Body of pancreas (tissue), 4 donors: ENCODE data around the gene ERBB3. TPM values are rescaled to one million over a fixed set of nuclear protein-coding genes. Genes with fewer than 3 reads are reported as not detected.
A peak's percentile ranks its signal among the peaks of the same experiment; 100 is the strongest.
"Not testable (repeated sequence)": the region's sequence is repeated elsewhere in the genome, so short reads cannot be mapped to it uniquely, and the experiment has no call there.

Source experiments
- ATAC-seq: fragments of 150-250 bp; one replicate; pipeline ENCODE4 v1.9.1; 2016
- DNase-seq, 4 donors: peaks; one replicate each; pipeline ENCODE4 v3.0.0-alpha.2; 2019
- H3K27ac ChIP-seq, 4 donors: fragments of 200-600 bp; sonication (generic); 1 replicate in 3 of 4; 2 replicates in 1 of 4; pipeline versions ENCODE4 v1.5.1 to v1.6.1; 2016 to 2019; ENCODE audit warnings: mild to moderate bottlenecking in 1 of 4, mixed read lengths in 1 of 4, moderate library complexity in 1 of 4
- H3K27me3 ChIP-seq, 2 donors: fragments of 200-600 bp; sonication (generic); one replicate each; pipeline ENCODE4 v1.6.0; 2016; ENCODE audit warnings: mild to moderate bottlenecking in 1 of 2
- H3K36me3 ChIP-seq, 2 donors: fragments of 200-600 bp; sonication (generic); replicated peaks in 1 of 2; 2 replicates each; pipeline ENCODE4 v1.5.1; 2016; ENCODE audit warnings: low read depth in 2 of 2; ENCODE audit not compliant: insufficient read depth in 1 of 2
- H3K4me1 ChIP-seq: fragments of 200-600 bp; sonication (generic); one replicate; pipeline ENCODE4 v1.6.0; 2016
- H3K4me3 ChIP-seq, 2 donors: fragments of 200-600 bp; sonication (generic); 1 replicate in 1 of 2; 2 replicates in 1 of 2; pipeline ENCODE4 v1.5.1; 2016 to 2019
- H3K9me3 ChIP-seq, 3 donors: fragments of 200-600 bp; sonication (generic); 1 replicate in 2 of 3; 2 replicates in 1 of 3; pipeline ENCODE4 v1.5.1; 2016
- POLR2A ChIP-seq, 3 donors: fragments of 450-650 bp; IDR thresholded peaks; one replicate each; pipeline ENCODE4 v1.6.1; 2016; ENCODE audit warnings: antibody characterized with exemption in 3 of 3, mild to moderate bottlenecking in 2 of 3
- WGBS, 2 donors: methylation state at CpG; one replicate each; pipeline ENCODE4 v1.1.5; 2017; 5-methylcytosine and 5-hydroxymethylcytosine counted together
- intact Hi-C: fragments of 100-400 bp; cut with DNase I; formaldehyde crosslinking; loops from one replicate; pipeline ENCODE4 v1.15.1; 2023
- total RNA-seq, 2 donors: library from RNA; depleted of rRNA; stranded (reverse); fragments of >200 nt; gene quantifications; one replicate each; pipeline ENCODE4 v1.1.0, GENCODE V29; 2016
- TF ChIP-seq, protein P1 (sequence below), 7 experiments: fragments of 450-650 bp in 4 of 7; fragments of 200-600 bp in 3 of 7; sonication (generic) in 3 of 7; IDR thresholded peaks; one replicate each; pipeline ENCODE4 v1.5.1; 2016 to 2019; ENCODE audit warnings: antibody characterized with exemption in 7 of 7

The ERBB3 gene
- total RNA-seq, 2 donors from 2014 or later: 72.9 to 74.8 TPM

GRCh38 chr12:56115329-56115728, 35.4 kb downstream of the ERBB3 start:
- Histone ChIP-seq H3K27ac (peak overlapping the region in 3 of 4 donors; percentile 77 to 97 (median 92)), H3K4me1 (peaks cover 23% of the 10 kb centered on the region), H3K4me3 (no peak overlapping the region), H3K36me3 (peaks cover 4 to 18% of the 10 kb centered on the region in 2 donors), H3K27me3 (no peaks in the 10 kb centered on the region), H3K9me3 (no peaks in the 10 kb centered on the region)
- intact Hi-C loops: no loop called here
- 25 to 38% methylated on average over 10 of the region's 10 CpGs for WGBS, 2 donors
- no peak for TF ChIP-seq POLR2A (IDR thresholded peaks at IDR 0.05)
- TF ChIP-seq, protein P1, sequence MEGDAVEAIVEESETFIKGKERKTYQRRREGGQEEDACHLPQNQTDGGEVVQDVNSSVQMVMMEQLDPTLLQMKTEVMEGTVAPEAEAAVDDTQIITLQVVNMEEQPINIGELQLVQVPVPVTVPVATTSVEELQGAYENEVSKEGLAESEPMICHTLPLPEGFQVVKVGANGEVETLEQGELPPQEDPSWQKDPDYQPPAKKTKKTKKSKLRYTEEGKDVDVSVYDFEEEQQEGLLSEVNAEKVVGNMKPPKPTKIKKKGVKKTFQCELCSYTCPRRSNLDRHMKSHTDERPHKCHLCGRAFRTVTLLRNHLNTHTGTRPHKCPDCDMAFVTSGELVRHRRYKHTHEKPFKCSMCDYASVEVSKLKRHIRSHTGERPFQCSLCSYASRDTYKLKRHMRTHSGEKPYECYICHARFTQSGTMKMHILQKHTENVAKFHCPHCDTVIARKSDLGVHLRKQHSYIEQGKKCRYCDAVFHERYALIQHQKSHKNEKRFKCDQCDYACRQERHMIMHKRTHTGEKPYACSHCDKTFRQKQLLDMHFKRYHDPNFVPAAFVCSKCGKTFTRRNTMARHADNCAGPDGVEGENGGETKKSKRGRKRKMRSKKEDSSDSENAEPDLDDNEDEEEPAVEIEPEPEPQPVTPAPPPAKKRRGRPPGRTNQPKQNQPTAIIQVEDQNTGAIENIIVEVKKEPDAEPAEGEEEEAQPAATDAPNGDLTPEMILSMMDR (IDR thresholded peaks at IDR 0.05): no peak
- no peak for ATAC-seq
- DNase-seq: peak; percentile 33 to 42 (median 38)

GRCh38 chr12:56116267-56117081, 36.5 kb downstream of the ERBB3 start, which contains the start of gene RPL41:
RPL41 (plus strand) TSS chr12:56116633.
- Histone ChIP-seq H3K4me1 (peaks cover 23% of the 10 kb centered on the region), H3K36me3 (peaks cover 0 to 8% of the 10 kb centered on the region in 2 donors), H3K4me3 (peak within 1 kb of the TSS; percentile 3 to 41), H3K9me3 (no peaks in the 10 kb centered on the region), H3K27ac (peak within 1 kb of the TSS; percentile 77 to 97 (median 92)), H3K27me3 (no peaks in the 10 kb centered on the region)
- WGBS, 2 donors: 0 to 1% methylated on average over 33 to 34 of the region's 34 CpGs
- TF ChIP-seq, protein P1 (IDR thresholded peaks at IDR 0.05): peak in 3 of 7 experiments; percentile 12 to 28 (median 23)
- peak; percentile 76 to 98 (median 97) for TF ChIP-seq POLR2A (IDR thresholded peaks at IDR 0.05)
- DNase-seq (peak; percentile 94 to 96 (median 96)), ATAC-seq (peak; percentile 71)
- intact Hi-C loops: no loop called here

DNA sequence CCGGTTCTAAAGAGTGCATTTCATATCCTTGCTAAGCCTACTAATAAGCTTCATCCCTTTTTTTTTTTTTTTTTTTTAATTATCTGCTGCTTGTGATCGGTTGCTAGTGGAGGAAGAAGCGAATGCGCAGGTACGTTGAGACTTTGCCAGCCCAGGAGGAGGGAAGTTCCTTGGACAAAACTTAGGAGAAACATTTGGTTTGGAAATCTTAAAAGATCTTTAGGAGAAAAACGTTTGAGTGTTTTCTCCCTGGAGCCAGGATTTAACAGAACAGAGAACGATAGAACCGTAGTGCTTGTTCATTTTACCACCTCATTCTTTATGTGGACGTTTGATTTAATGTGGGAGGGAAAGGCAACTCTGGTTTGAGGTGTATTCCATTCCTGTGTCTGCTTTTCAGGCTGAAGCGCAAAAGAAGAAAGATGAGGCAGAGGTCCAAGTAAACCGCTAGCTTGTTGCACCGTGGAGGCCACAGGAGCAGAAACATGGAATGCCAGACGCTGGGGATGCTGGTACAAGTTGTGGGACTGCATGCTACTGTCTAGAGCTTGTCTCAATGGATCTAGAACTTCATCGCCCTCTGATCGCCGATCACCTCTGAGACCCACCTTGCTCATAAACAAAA, 37.2 kb downstream of the ERBB3 start:
- H3K4me1 ChIP-seq: peaks cover 23% of the 10 kb centered on the region
- DNase-seq, H3K27me3 ChIP-seq, intact Hi-C loops, H3K36me3 ChIP-seq, H3K9me3 ChIP-seq, ATAC-seq: not testable (repeated sequence)
- H3K27ac ChIP-seq: peak overlapping the region; percentile 77 to 97 (median 92)
- 1 to 2% methylated on average over 13 to 16 of the region's 16 CpGs for WGBS, 2 donors
- H3K4me3 ChIP-seq: peak overlapping the region; percentile 3 to 41

GRCh38 chr12:56117778-56118687, 38.1 kb downstream of the ERBB3 start, which contains the start of gene ZC3H10:
ZC3H10 (plus strand) TSS chr12:56118266; CDS start chr12:56120563, 2,297 bp downstream.
- TF ChIP-seq POLR2A (IDR thresholded peaks at IDR 0.05): peak; percentile 84 to 91 (median 90)
- TF ChIP-seq, protein P1 (IDR thresholded peaks at IDR 0.05): peak in 6 of 7 experiments; percentile 39 to 83 (median 76)
- WGBS, 2 donors: 0 to 7% methylated on average over 3 to 52 of the region's 61 CpGs
- H3K4me1 ChIP-seq: peaks cover 23% of the 10 kb centered on the region
- no peaks in the 10 kb centered on the region for H3K27me3 ChIP-seq
- H3K36me3 ChIP-seq: no peaks in the 10 kb centered on the region
- peak; percentile 85 for ATAC-seq
- no peaks in the 10 kb centered on the region for H3K9me3 ChIP-seq
- intact Hi-C loops: no loop called here
- peak within 1 kb of the TSS; percentile 77 to 97 (median 91) for H3K27ac ChIP-seq
- H3K4me3 ChIP-seq: peak within 1 kb of the TSS; percentile 3 to 41
- DNase-seq: peak; percentile 98 to 100 (median 99)
